ENCODE measurements around the gene ZFAND6. TPM values are rescaled to one million over a fixed set of nuclear protein-coding genes. Genes with fewer than 3 reads are reported as not detected.
A peak's percentile ranks its signal among the peaks of the same experiment; 100 is the strongest.
"Not testable (repeated sequence)": the region's sequence is repeated elsewhere in the genome, so short reads cannot be mapped to it uniquely, and the experiment has no call there.

The ZFAND6 gene
- polyA plus RNA-seq, 4 donors: 114 to 129 (median 126) TPM

DNA sequence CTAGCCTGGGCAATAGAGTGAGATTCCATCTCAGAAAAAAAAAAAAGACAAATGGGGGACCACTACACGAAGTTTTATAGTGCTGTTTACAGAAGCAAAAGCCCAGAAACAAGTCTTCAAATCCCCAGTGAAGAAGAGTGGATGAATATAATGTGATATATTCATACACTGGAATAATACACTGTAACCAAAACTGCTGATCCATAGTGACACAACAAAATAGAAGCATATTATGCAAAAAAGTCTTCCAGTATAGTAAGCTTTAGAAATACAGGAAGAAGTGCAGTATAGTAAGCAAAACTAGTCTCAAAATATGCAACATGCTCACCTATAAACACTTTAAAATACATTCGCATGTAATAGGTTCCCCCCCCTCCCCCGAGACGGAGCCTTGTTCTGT, 81.4 kb downstream of the ZFAND6 start:
- DNase-seq (ENCODE audit: low read depth in 4 of 4, low spot score in 3 of 4): no peak

DNA sequence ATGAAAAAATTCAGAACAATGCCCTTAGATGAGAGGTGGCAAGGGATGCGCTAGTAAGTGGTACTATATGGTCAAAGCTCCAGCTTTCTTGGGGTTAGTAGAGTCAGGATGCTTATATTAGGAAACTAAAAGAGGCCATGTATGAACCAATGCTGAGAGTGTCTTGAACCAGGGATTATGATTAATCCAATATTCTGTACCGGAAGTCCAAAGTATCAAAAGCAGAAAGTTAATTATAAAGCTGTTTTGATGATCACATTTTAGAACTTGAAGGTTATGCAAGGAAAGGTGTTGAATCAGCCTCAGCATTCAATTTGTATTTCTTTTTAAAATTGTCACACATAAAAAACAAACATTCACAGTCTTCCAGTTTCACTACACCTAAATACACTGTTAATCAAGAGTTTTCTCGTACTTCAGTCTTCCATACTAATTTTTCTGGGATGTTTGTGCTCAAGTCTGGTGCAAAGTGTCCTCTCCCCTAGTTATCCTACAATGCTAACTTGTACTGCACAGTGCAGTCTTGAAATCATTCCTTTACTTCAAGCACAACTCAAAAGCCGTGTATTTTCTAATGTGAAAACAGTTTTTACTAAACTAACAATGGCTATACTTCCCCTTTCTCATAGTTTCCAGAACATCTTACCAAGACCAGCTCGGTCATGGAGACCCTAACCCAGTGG, 82.6 kb downstream of the ZFAND6 start:
- no peak for DNase-seq (ENCODE audit: low read depth in 4 of 4, low spot score in 3 of 4)

DNA sequence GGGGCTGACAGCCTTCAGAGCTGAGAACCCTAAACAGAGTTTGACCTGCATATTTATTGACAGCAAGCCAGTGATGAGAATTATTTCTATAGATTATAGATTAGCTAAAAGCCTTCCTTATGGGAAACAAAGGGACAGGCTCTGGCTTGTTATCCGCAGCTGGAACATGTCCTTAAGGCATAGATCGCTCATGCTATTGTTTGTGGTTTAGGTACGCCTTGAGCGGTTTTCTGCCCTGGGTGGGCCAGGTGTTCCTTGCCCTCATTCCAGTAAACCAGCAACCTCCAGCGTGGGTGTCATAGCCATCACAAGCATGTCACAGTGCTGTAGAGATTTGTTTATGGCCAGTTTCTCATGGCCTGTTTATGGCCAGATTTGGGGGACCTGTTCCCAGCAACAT, 83.2 kb downstream of the ZFAND6 start:
- no peak for DNase-seq (ENCODE audit: low read depth in 4 of 4, low spot score in 3 of 4)

DNA sequence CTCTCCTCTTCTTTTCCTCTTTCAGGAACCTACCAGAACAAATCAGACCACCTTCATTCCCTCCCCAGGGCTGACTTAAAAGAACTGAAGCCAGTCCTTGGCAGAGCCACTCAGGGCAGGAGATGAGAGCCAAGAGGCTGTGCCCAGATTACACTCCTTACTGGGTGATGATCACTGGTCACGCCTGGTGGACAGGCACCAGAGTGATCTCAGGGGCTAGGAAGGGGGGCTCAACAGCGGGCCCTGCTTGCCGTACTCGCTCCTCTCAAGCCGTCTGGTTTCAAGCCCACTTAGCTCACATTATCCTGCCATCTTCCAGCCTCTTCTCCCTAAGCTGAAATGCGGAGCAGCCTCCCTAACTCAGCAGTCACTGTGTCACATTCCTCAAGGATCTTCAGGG, 91.7 kb downstream of the ZFAND6 start:
- DNase-seq (ENCODE audit: low read depth in 4 of 4, low spot score in 3 of 4): no peak

DNA sequence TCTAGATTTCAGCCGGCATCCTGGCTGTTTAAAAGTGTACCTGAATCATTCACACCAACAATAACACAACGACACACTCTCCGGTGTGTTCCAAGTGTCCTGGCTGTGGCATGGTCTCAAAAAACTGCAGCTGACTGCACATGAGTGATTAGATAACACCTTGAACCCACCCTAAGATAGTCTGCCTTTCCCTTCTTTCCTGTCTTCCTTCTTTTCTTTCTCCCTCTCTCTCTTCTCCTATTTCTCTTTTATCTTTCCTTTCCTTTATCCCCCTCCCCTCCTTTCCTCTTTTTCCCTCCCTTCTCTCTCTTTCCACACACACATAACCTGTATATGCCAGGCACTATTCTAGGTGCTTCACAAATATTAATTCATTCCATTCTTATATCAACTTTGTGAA, 92.1 kb downstream of the ZFAND6 start:
- DNase-seq (ENCODE audit: low read depth in 4 of 4, low spot score in 3 of 4): no peak

DNA sequence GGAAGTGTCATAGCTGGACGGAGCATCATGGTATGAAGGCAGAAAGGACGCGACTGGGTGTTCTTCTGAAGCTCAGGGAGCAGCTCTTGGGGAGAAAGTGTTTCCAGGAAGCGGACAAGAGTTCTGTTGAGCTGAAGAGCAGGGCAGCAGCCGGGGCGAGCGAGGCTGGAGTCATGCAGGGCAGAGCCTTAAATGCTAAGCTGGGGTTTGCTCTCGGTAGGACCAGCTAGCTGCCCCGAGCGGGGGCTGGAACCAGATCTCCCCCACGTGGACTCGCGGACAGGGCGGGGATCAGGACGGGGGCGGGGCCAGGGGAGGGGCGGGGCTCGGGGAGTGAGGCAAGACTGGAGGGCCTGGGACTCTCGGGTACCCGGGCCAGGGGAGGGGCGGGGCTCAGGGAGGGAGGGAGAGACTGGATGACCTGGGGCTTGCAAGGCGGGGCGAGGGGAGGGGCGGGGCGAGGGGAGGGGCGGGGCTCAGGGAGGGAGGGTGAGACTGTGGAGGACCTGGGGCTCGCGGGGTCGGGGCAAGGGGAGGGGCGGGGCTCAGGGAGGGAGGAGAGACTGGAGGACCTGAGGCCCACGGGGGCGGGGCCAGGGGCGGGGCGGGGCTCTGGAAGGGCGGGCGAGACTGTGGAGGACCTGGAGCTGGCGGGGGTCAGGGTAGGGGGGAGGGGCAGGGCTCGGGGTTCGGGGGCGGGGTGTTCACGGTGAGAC, 92.9 kb downstream of the ZFAND6 start:
- DNase-seq (ENCODE audit: low read depth in 4 of 4, low spot score in 3 of 4): peak; percentile 49 to 83 (median 74)

DNA sequence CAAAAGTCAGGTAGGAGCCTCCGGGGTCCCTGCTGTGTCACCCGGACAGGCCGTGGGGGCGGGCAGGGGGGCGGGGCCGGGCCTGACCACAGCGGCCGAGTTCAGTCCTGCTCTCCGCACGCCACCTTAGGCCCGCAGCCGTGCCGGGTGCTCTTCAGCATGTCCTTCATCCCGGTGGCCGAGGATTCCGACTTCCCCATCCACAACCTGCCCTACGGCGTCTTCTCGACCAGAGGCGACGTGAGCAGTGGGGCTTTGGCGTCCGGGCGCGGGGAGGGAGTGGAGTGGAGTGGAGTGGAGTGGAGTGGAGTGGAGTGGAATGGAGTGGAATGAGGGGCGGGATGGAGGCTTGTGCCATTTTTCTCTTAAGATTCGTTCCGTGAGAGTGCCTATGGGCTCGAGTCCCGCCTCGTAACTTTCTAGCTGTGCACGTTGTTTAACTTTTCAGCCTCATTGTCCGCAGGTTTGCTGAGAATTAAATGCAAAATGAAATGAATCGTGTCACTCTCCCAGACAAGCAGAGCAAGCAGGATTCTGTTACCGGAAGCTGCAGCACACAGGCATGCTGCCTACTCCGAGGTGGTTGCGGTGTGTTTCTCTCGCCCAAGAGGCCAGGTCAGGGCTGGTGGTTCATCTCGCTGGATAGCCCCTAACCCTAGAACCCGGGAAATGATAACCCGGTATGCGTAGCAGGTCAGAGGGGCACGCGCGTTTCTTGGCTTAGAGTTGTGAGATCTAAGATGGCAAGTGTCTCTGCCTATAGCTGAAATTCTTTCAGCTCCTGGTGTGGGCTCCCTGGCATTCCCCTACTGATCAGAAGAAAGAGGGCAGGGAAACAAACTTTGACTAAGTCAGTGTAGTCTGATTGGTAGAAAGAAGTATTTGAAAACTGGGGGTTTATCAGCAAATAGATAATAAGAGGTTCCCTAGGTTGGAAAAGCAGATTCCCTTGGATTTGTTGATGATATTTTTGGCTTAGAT, 93.7 kb downstream of the ZFAND6 start, which contains the start of gene FAH:
FAH (plus strand) TSS at position 104 of the 981 bp plus-strand sequence; CDS start at position 160, 56 bp downstream.
- peak in 3 of 4 donors; percentile 38 to 44 (median 38) for DNase-seq (ENCODE audit: low read depth in 4 of 4, low spot score in 3 of 4)

DNA sequence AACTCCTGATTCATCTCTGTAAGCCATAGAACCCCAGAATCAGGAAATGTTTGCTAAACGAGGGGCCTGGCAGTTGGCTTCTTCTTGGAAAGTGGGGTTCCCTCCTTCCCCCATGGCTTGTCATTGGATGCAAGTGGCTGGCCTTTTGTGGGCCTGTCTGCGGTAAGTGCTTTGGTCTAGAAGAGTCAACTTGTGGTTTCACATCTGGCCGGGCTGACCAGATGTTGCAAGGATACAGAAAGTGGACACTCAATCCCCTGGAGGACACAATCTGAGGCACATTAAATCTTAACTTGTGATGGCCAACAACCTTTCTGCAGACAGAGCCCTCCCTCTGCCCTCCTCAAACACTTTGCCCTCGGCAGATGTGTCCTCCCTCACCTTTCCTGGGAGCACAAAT, 94.4 kb downstream of the ZFAND6 start:
- DNase-seq (ENCODE audit: low read depth in 4 of 4, low spot score in 3 of 4): no peak

DNA sequence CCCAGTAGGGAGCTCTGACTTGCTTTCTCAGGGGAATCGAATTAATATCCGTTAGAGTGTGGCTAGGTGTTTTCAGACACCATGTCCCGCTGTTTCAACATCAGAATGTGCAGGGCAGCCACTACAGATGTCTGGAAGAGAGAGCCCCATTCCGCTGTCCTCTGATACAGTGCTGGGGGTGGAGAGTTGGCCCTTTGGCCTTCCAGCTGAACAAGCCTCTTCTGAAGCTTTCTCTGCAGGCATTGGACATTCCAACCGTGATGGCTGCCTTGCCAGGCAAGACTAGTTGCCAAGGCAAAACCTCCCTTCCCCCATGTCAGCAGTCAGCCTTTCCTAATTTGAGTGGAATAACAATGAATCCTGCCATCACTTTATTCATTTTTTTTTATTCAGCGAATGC, 94.9 kb downstream of the ZFAND6 start:
- no peak for DNase-seq (ENCODE audit: low read depth in 4 of 4, low spot score in 3 of 4)

DNA sequence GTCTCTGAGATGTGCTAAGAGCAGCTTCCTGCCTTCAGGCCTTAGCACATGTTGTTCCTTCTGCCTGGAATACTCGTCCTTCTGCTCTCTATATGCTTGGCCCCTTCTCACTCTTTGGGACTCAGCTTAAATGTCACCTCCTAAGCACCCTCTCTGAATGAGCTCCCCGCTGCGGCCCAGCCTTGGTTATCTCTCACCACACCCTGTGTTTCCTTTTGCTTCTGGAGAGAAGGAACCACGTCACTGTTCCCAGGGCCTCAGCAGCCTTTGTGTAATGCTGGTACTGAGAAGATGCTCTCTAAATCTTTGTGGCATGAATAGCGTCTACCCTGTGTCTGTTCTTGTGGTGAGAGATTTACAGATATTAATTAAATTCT, 95.5 kb downstream of the ZFAND6 start:
- no peak for DNase-seq (ENCODE audit: low read depth in 4 of 4, low spot score in 3 of 4)

DNA sequence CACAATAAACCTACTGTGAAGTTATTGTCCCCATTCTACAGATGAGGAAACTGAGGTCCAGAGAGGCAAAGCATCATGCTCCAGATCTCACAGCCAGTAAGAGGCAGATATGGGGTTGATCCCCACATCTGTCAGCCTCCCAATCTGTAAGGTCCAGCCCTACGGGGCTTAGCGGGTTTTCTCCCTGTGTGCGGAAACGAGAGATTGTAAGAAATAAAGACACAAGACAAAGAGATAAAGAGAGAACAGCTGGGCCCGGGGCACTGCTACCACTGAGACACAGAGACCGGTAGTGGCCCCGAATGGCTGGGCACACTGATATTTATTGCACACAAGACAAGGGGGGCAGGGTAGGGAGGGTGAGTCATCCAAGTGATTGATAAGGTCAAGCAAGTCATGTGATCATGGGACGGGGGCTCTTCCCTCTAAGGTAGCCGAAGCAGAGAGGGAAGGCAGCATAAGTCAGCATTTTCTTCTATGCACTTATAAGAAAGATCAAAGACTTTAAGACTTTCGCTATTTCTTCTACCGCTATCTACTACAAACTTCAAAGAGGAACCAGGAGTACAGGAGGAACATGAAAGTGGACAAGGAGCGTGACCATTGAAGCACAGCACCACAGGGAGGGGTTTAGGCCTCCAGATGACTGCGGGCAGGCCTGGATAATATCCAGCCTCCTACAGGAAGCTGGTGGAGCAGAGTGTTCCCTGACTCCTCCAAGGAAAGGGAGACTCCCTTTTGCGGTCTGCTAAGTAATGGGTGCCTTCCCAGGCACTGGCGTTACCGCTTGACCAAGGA, 96.1 kb downstream of the ZFAND6 start:
- not testable (repeated sequence) for DNase-seq (ENCODE audit: low read depth in 4 of 4, low spot score in 3 of 4)

DNA sequence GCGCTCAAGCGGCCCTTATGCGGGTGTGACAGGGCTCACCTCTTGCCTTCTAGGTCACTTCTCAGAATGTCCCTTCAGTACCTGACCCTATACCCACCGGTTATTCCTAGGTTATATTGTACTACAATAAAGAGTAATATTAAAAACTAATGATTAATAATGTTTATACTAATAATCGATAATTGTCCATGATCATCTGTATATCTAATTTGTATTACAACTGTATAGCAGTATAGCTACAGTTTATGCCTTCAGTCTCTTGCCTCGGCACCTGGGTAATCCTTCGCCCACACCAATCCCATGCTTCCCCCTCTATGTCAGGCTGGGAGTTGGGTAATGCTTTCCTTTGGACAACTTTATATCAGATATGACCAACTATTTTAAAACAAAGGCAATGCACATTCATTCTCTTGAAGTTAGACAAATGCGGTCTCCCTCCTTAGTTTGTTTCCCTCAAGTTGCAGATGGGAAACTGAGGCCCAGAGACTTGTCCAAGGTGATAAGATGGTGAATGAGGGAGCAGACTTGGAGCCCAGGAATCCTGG, 96.8 kb downstream of the ZFAND6 start:
- no peak for DNase-seq (ENCODE audit: low read depth in 4 of 4, low spot score in 3 of 4)

DNA sequence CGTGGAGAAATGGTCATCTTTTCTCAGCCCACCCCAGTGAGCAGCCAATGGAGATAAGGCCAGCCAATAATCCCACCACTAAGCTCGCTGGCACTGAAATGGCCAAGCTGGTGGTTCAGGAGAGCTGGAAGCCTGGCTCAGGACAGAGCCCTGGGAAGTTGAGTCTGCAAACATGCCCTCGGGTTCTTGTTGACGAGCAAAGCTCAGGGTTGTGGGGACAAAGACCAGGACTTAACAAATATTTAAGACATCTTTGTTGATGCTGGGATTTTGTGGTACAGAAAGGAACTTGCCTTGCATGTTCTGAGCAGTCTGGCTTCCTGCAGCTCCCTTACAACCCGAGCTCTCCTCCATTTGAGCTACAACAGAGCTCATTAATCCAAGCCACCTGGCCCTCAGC, 97.7 kb downstream of the ZFAND6 start:
- DNase-seq (ENCODE audit: low read depth in 4 of 4, low spot score in 3 of 4): no peak

DNA sequence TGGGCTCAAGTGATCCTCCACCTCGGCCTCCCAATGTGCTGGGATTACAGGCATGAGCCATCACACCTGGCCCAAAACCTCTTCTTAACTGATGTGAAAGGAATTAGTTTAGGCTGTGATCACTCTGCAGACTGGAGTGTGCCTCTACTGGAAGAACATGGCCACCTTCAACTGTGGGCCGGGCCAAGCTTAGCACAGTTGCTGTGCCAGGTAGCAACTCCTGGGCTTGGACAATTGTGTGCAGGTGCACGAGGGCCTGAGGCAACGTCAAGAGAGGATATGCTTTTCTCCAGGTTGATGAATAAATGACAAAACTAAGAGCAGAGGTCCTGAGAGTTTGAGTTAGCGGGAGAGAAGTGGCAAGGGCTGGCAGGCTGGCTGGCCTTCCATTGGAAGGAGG, 99.8 kb downstream of the ZFAND6 start:
- no peak for DNase-seq (ENCODE audit: low read depth in 4 of 4, low spot score in 3 of 4)

DNA sequence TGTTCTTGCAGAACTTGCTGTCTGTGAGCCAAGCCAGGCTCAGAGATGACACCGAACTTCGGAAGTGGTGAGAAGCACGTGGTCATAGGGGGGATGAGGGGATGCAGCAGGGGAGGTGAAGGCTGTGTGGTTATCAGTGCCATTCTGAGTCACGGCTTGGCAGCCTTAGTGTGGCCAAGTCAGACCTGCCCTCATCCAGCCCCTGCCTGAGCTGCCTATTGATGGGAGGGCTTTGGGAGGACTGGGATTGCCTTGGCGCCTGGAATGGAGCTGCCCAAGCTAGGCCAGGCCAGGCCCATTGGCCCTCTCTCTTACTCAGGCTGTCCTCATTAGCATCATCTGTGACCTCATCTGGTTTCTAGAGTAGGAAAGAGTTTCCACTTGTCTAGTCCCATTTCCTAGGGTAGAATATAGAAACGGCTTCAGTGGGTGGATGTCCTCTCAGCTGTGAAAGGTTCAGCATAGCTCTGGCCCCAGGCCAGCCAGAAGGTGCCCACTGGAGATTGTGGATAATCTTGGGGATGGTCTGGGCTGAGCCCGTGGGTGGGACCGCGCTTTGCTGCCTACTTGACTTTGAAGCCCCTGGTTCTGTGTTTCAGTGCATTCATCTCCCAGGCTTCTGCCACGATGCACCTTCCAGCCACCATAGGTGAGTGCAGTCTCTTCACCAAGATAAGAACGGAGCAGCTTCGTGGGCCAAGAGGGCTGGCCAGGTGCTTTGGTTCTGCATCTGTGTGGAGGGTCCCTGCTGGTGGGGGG, 100.5 kb downstream of the ZFAND6 start:
- no peak for DNase-seq (ENCODE audit: low read depth in 4 of 4, low spot score in 3 of 4)

DNA sequence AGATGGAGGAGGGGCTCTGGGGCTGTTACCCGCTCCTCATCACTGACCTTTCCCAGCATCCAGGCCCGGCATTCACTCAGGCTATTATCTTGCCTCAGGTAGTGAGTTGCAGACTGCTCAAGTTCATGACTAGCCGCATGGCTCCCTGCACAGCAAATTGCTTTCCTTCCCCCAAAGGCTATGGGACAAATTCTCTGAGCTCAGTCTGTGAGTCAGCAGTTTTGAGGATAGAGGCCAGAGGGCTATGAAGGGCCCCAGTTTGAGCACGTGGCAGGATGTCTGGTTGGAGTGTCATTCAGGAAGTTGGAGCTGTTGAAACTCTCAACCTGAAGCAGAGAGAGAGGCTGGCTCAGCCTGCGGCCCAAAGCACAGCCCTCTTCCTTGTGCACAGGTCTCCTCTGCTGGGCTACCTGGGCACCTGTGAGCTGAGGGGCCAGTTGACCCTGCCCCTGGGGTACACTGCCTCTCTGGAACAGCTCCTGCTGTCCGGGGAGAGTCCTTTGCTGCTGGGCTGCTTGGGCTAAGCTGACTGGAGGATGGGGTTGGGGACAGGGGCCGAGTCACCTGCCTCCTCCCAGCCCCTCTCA, 101.2 kb downstream of the ZFAND6 start:
- no peak for DNase-seq (ENCODE audit: low read depth in 4 of 4, low spot score in 3 of 4)

DNA sequence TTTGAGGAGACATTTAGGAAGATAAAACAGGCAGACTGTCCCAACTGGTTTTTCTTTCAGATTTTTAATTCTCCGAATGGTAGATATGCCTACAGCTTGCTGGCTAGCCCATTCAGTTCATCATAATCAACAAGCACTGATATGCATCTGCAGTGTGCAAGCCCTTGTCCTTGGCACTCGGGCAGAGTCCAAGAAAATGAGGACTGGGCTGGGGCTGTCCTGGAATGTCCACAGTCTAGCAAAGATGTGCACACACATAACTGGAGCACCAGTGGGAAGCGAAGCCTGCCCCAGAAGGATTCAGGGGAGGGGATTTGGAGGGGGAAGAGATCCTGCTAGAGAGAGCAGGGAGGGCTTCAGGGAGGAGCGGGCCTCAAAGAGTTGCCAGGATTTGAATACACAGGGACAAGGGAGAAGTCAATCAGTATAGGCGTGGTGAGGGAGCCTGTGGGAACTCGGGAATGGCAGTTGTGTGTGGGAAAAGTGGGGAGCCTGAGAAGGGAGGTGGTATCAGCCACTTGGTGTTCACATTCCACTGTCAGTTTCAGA, 102.1 kb downstream of the ZFAND6 start:
- no peak for DNase-seq (ENCODE audit: low read depth in 4 of 4, low spot score in 3 of 4)

DNA sequence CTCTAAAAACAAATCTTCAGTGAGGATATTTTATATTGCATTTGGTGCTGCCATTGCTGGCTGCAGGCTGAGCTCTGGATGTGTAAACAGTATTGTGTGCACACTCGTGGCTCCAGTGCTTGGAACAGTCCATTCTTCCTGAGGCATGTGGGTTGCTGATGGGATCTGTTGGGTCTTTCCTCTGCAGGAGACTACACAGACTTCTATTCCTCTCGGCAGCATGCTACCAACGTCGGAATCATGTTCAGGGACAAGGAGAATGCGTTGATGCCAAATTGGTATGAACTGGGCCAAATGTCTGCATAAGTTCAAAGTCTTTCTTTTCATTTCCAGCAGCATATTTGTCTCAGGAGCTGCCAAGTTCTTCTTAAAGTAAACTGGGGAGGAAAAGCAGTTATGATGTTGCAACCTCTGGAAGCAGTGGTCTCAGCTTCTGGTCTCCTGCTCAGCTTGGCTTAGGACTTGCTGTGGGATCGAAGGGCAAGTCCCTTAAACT, 102.6 kb downstream of the ZFAND6 start:
- no peak for DNase-seq (ENCODE audit: low read depth in 4 of 4, low spot score in 3 of 4)
